Measurements from ENCODE around the gene FOXK2. TPM values are rescaled to one million over a fixed set of nuclear protein-coding genes. Genes with fewer than 3 reads are reported as not detected.
A peak's percentile ranks its signal among the peaks of the same experiment; 100 is the strongest.

The FOXK2 gene
- total and polyA plus RNA-seq, 2 donors (not counting 3 experiments of a cell fraction or from before 2014, with no cell fraction given) = 33.4 to 79.3 TPM

DNA sequence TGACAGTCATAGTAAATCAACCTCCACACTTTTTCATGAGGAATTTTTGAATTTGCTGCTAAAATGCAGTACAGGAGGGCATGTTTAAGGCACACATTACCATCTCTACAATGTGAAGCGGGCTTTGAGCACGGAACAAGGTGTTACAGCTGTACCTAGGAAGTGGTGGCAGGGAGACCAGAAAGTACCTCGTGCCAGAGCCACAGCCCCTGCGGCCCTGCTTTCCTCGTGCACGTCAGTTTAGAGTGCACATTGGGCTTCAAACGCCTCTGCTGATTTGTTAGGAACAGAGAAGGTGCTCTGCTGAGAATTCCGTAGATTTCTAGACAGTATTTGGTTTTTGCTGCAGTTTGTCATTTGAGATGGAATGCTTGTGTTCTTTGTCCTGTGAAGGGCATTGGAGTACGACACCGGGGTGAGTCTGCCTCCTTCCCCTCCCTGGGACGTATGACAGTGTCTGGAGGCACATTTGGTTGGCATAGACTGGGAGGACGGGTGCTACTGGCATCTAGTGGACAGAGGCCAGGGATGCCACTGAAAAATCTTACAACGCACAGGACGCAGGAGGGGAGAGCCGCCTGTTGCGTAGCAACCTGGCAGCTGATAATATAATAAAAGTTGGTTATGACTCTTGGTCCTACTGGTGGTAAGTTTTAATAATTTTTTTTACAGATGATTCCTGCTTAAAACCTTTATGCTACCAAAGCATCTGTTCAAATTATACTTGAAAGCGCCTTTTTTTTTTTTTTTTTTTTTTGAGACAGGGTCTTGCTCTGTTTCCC is 9.1 kb downstream of the FOXK2 start:
- H3K4me1 ChIP-seq (ENCODE audit: control insufficient read depth, extremely low read depth, insufficient read depth, low read length) = peaks cover 15% of the 10 kb centered on the region
- no peak overlapping the region for H2AFZ ChIP-seq (ENCODE audit: low read depth, low read length)
- TF ChIP-seq JUN (IDR thresholded peaks at IDR 0.05; ENCODE audit: borderline replicate concordance, insufficient read depth, insufficient read length, low read depth) (no peak), GATA2 (IDR thresholded peaks at IDR 0.05; ENCODE audit: insufficient read depth, insufficient read length, low read depth, low read length) (no peak), POLR2A (IDR thresholded peaks at IDR 0.05; ENCODE audit: low read depth, low read length) (no peak)
- TF ChIP-seq, protein P1, sequence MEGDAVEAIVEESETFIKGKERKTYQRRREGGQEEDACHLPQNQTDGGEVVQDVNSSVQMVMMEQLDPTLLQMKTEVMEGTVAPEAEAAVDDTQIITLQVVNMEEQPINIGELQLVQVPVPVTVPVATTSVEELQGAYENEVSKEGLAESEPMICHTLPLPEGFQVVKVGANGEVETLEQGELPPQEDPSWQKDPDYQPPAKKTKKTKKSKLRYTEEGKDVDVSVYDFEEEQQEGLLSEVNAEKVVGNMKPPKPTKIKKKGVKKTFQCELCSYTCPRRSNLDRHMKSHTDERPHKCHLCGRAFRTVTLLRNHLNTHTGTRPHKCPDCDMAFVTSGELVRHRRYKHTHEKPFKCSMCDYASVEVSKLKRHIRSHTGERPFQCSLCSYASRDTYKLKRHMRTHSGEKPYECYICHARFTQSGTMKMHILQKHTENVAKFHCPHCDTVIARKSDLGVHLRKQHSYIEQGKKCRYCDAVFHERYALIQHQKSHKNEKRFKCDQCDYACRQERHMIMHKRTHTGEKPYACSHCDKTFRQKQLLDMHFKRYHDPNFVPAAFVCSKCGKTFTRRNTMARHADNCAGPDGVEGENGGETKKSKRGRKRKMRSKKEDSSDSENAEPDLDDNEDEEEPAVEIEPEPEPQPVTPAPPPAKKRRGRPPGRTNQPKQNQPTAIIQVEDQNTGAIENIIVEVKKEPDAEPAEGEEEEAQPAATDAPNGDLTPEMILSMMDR (IDR thresholded peaks at IDR 0.05; ENCODE audit: extremely low read depth in 1 of 2, insufficient read depth in 1 of 2, low read depth in 1 of 2, low read length in 2 of 2) = peak; percentile 41 to 50
- H3K4me2 ChIP-seq (ENCODE audit: insufficient read depth, low read length) = no peak overlapping the region
- no peak overlapping the region for H3K4me3 ChIP-seq (replicated peaks in 1 of 3; ENCODE audit: insufficient read depth in 1 of 3, low read depth in 1 of 3, low read length in 3 of 3)
- no peaks in the 10 kb centered on the region for H4K20me1 ChIP-seq (replicated peaks; ENCODE audit: control insufficient read depth, extremely low read depth, insufficient read depth, low read length)
- POLR2A ChIA-PET = interaction anchor here (0.7 kb wide), 1 partner anchor 23 kb away, joined by 4 read pairs; no protein-coding TSS in a partner anchor
- no peaks in the 10 kb centered on the region for H3K27me3 ChIP-seq (ENCODE audit: control insufficient read depth in 2 of 2, insufficient read depth in 2 of 2, low read length in 2 of 2)
- FAIRE-seq (no peak), DNase-seq (ENCODE audit: low read depth, low spot score) (peak; percentile 73)
- H3K36me3 ChIP-seq (ENCODE audit: control insufficient read depth in 2 of 2, extremely low read depth in 1 of 2, insufficient read depth in 2 of 2, low read length in 2 of 2) = no peaks in the 10 kb centered on the region
- peaks cover 96% of the 10 kb centered on the region for H3K79me2 ChIP-seq (ENCODE audit: control insufficient read depth, insufficient read depth, low read length)
- no peak overlapping the region for H3K27ac ChIP-seq (ENCODE audit: insufficient read depth, low read depth, low read length)
- H3K9ac ChIP-seq (replicated peaks; ENCODE audit: extremely low read depth, insufficient read depth, low read length) = no peak overlapping the region
- CTCF ChIA-PET = interaction anchor here (0.6 to 2.1 kb wide), 8 partner anchors 8 to 35 kb away, joined by 3 to 11 read pairs (median 3); partner anchors contain the start of gene FOXK2
- intact Hi-C loops (cut with micrococcal nuclease) = no loop called here
- BruUV-seq (replicated peaks) = no TSS peak
- no peaks in the 10 kb centered on the region for H3K9me3 ChIP-seq (replicated peaks; ENCODE audit: control insufficient read depth, insufficient read depth, low read length)
- dilution Hi-C loops (cut with MboI; ENCODE audit: extremely low pct_ligation_motif_present, low sequenced_read_pairs) = no loop called here
- no peaks in the 10 kb centered on the region for H3K9me1 ChIP-seq (replicated peaks; ENCODE audit: control insufficient read depth, extremely low read depth, insufficient read depth, low read length)

DNA sequence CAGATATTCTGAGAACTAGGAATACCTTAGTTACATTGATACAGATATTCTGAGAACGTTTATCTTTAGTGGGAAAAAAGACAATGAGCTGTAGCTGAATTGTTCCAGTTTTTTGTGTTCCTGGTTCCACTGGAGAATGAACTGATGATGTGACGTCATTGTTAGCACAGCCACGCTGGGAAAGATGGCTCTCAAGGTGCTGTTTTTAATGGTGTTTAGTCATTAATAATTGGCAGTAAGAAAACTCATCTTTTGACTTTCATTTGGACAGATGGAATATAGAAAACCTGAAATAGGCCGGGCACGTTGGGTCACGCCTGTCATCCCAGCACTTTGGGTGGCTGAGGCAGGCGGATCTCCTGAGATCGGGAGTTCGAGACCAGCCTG is 10.4 kb downstream of the FOXK2 start:
- dilution Hi-C loops (cut with MboI; ENCODE audit: extremely low pct_ligation_motif_present, low sequenced_read_pairs) = no loop called here
- Histone ChIP-seq H3K4me1 (ENCODE audit: control insufficient read depth, extremely low read depth, insufficient read depth, low read length) (peaks cover 16% of the 10 kb centered on the region), H3K36me3 (ENCODE audit: control insufficient read depth in 2 of 2, extremely low read depth in 1 of 2, insufficient read depth in 2 of 2, low read length in 2 of 2) (no peaks in the 10 kb centered on the region), H3K79me2 (ENCODE audit: control insufficient read depth, insufficient read depth, low read length) (peaks cover 96% of the 10 kb centered on the region), H3K9me1 (replicated peaks; ENCODE audit: control insufficient read depth, extremely low read depth, insufficient read depth, low read length) (no peaks in the 10 kb centered on the region), H4K20me1 (replicated peaks; ENCODE audit: control insufficient read depth, extremely low read depth, insufficient read depth, low read length) (no peaks in the 10 kb centered on the region), H3K9ac (replicated peaks; ENCODE audit: extremely low read depth, insufficient read depth, low read length) (no peak overlapping the region), H3K4me3 (replicated peaks in 1 of 3; ENCODE audit: insufficient read depth in 1 of 3, low read depth in 1 of 3, low read length in 3 of 3) (no peak overlapping the region), H3K27me3 (ENCODE audit: control insufficient read depth in 2 of 2, insufficient read depth in 2 of 2, low read length in 2 of 2) (no peaks in the 10 kb centered on the region), H3K4me2 (ENCODE audit: insufficient read depth, low read length) (no peak overlapping the region), H2AFZ (ENCODE audit: low read depth, low read length) (no peak overlapping the region), H3K27ac (ENCODE audit: insufficient read depth, low read depth, low read length) (no peak overlapping the region), H3K9me3 (replicated peaks; ENCODE audit: control insufficient read depth, insufficient read depth, low read length) (no peaks in the 10 kb centered on the region)
- ChIA-PET CTCF (interaction anchor here (1.0 to 1.5 kb wide), 3 partner anchors 10 to 23 kb away, joined by 3 to 4 read pairs (median 3); partner anchors contain the start of gene FOXK2), POLR2A (interaction anchor here (0.7 kb wide), 1 partner anchor 9 kb away, joined by 10 read pairs; no protein-coding TSS in a partner anchor)
- no peak for TF ChIP-seq FOS (IDR thresholded peaks at IDR 0.05; ENCODE audit: borderline replicate concordance, insufficient read depth, low read length)
- no peak for TF ChIP-seq POLR2A (IDR thresholded peaks at IDR 0.05; ENCODE audit: low read depth, low read length)
- TF ChIP-seq EZH2 (IDR thresholded peaks at IDR 0.05; ENCODE audit: borderline replicate concordance, low read depth, low read length, severe bottlenecking) = no peak
- no peak for TF ChIP-seq MYC (IDR thresholded peaks at IDR 0.05; ENCODE audit: low read depth, low read length)
- TF ChIP-seq POLR2AphosphoS5 (IDR thresholded peaks at IDR 0.05; ENCODE audit: insufficient read depth, low read depth, low read length) = no peak
- TF ChIP-seq, protein P1 (IDR thresholded peaks at IDR 0.05; ENCODE audit: extremely low read depth in 1 of 2, insufficient read depth in 1 of 2, low read depth in 1 of 2, low read length in 2 of 2) = no peak
- TF ChIP-seq JUN (IDR thresholded peaks at IDR 0.05; ENCODE audit: borderline replicate concordance, insufficient read depth, insufficient read length, low read depth) = no peak
- no TSS peak for BruUV-seq (replicated peaks)
- no peak for DNase-seq (ENCODE audit: low read depth, low spot score)
- FAIRE-seq = no peak
- intact Hi-C loops (cut with micrococcal nuclease) = no loop called here

Measured in endothelial cell of umbilical vein (primary cell).